ENCODE data around the gene AGXT2. TPM values are rescaled to one million over a fixed set of nuclear protein-coding genes. Genes with fewer than 3 reads are reported as not detected.

The AGXT2 gene
- total RNA-seq, 1 experiment from 2014 or later: not detected

DNA sequence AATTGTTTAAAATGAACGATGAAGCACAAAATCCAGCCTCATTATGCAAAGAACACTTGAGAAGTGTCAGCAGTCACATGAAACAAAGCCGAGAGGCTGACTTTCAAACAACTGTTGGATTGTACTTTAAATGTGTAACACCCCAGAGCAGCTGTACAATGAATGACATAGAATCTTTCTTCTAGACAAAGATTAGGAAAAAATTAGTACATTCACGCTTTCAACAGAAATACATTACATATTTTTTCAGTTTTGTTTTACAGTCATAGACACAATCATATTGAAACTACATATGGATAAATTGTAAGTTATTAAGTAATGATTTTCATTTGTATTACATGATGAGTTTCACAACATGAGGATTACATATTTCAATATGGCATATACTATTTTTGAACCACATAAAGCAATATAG is 10.6 kb upstream of the AGXT2 start:
- ChIA-PET CTCF (no interaction called here), POLR2A (ENCODE audit: unreplicated experiment) (no interaction called here)
- no peak overlapping the region for H3K4me3 ChIP-seq (ENCODE audit: low read length)
- intact Hi-C loops (cut with micrococcal nuclease): no loop called here
- H3F3A ChIP-seq (ENCODE audit: low read length, unreplicated experiment): no peaks in the 10 kb centered on the region
- no peaks in the 10 kb centered on the region for H3K36me3 ChIP-seq (ENCODE audit: low read depth, low read length)
- H3K79me2 ChIP-seq (ENCODE audit: low read length): no peaks in the 10 kb centered on the region
- DNase-seq (no peak), ATAC-seq (no peak)
- H4K20me1 ChIP-seq (ENCODE audit: low read length): no peaks in the 10 kb centered on the region
- no peak overlapping the region for H3K4me2 ChIP-seq (ENCODE audit: low read length)
- H3K9me2 ChIP-seq (replicated peaks; ENCODE audit: low read length): no peaks in the 10 kb centered on the region
- peaks cover 95% of the 10 kb centered on the region for H3K27me3 ChIP-seq (ENCODE audit: low read length)
- H3K9ac ChIP-seq (ENCODE audit: low read length): no peak overlapping the region
- no TSS peak for BruUV-seq (replicated peaks)
- no peak for TF ChIP-seq EZH2 (IDR thresholded peaks at IDR 0.05; ENCODE audit: low read length, unreplicated experiment)
- no peak for TF ChIP-seq CTCF (conservative IDR thresholded peaks at IDR 0.05; ENCODE audit: low read depth, low read length)
- no peak for TF ChIP-seq EZH2phosphoT487 (IDR thresholded peaks at IDR 0.05; ENCODE audit: borderline replicate concordance, low read length)
- H3K9me3 ChIP-seq (ENCODE audit: low read length): no peaks in the 10 kb centered on the region
- H3K4me1 ChIP-seq (ENCODE audit: insufficient read depth, low read length): no peaks in the 10 kb centered on the region
- no peak overlapping the region for H2AFZ ChIP-seq (ENCODE audit: low read length)
- H3K27ac ChIP-seq (ENCODE audit: low read length): no peak overlapping the region

- Histone ChIP-seq H3F3A (ENCODE audit: low read length, unreplicated experiment) (no peaks in the 10 kb centered on the region), H3K4me1 (ENCODE audit: insufficient read depth, low read length) (no peaks in the 10 kb centered on the region), H3K9ac (ENCODE audit: low read length) (no peak overlapping the region), H3K27me3 (ENCODE audit: low read length) (peaks cover 92% of the 10 kb centered on the region), H3K79me2 (ENCODE audit: low read length) (no peaks in the 10 kb centered on the region), H3K9me3 (ENCODE audit: low read length) (no peaks in the 10 kb centered on the region), H3K4me2 (ENCODE audit: low read length) (no peak overlapping the region), H3K9me2 (replicated peaks; ENCODE audit: low read length) (no peaks in the 10 kb centered on the region), H3K4me3 (ENCODE audit: low read length) (no peak overlapping the region), H4K20me1 (ENCODE audit: low read length) (no peaks in the 10 kb centered on the region), H2AFZ (ENCODE audit: low read length) (no peak overlapping the region), H3K36me3 (ENCODE audit: low read depth, low read length) (no peaks in the 10 kb centered on the region), H3K27ac (ENCODE audit: low read length) (no peak overlapping the region)
- TF ChIP-seq EZH2 (IDR thresholded peaks at IDR 0.05; ENCODE audit: low read length, unreplicated experiment) (no peak), CTCF (conservative IDR thresholded peaks at IDR 0.05; ENCODE audit: low read depth, low read length) (no peak), EZH2phosphoT487 (IDR thresholded peaks at IDR 0.05; ENCODE audit: borderline replicate concordance, low read length) (no peak)
- ATAC-seq: no peak
- no peak for DNase-seq
- intact Hi-C loops (cut with micrococcal nuclease): no loop called here
- ChIA-PET POLR2A (ENCODE audit: unreplicated experiment) (no interaction called here), CTCF (no interaction called here)
- BruUV-seq (replicated peaks): no TSS peak
These were observed 8.9 kb upstream of the AGXT2 start for GRCh38 chr5:35056686-35057085.

DNA sequence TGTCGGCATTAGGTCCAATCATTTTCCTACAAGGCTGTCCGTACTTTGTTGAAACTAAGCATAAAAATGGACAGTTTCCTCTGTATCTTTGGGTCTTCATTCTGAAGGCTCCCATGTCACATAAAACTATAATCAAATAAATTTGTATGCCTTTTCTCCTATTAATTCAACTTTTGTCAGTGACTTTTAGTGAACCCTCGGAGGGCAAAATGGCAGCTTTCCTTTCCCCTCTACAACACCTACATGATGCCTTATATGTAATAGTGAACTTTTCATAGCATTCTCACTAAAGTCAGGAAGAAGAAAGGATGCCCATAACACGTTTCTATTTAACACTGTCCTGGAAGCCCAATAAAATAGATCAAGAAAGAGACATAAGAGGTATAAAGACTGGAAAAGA is 5.1 kb upstream of the AGXT2 start:
- ChIA-PET CTCF (no interaction called here), POLR2A (ENCODE audit: unreplicated experiment) (no interaction called here)
- no peak overlapping the region for H3K27ac ChIP-seq (ENCODE audit: low read length)
- DNase-seq: no peak
- peaks cover 86% of the 10 kb centered on the region for H3K27me3 ChIP-seq (ENCODE audit: low read length)
- H2AFZ ChIP-seq (ENCODE audit: low read length): no peak overlapping the region
- ATAC-seq: no peak
- no peaks in the 10 kb centered on the region for H3K79me2 ChIP-seq (ENCODE audit: low read length)
- no peak overlapping the region for H3K9ac ChIP-seq (ENCODE audit: low read length)
- no peaks in the 10 kb centered on the region for H3K36me3 ChIP-seq (ENCODE audit: low read depth, low read length)
- TF ChIP-seq EZH2 (IDR thresholded peaks at IDR 0.05; ENCODE audit: low read length, unreplicated experiment): no peak
- TF ChIP-seq CTCF (conservative IDR thresholded peaks at IDR 0.05; ENCODE audit: low read depth, low read length): no peak
- no peak for TF ChIP-seq EZH2phosphoT487 (IDR thresholded peaks at IDR 0.05; ENCODE audit: borderline replicate concordance, low read length)
- H3K4me1 ChIP-seq (ENCODE audit: insufficient read depth, low read length): no peaks in the 10 kb centered on the region
- BruUV-seq (replicated peaks): no TSS peak
- no peak overlapping the region for H3K4me2 ChIP-seq (ENCODE audit: low read length)
- no peak overlapping the region for H3K4me3 ChIP-seq (ENCODE audit: low read length)
- intact Hi-C loops (cut with micrococcal nuclease): no loop called here
- H3K9me2 ChIP-seq (replicated peaks; ENCODE audit: low read length): no peaks in the 10 kb centered on the region
- H3K9me3 ChIP-seq (ENCODE audit: low read length): no peaks in the 10 kb centered on the region
- H4K20me1 ChIP-seq (ENCODE audit: low read length): no peaks in the 10 kb centered on the region
- H3F3A ChIP-seq (ENCODE audit: low read length, unreplicated experiment): no peaks in the 10 kb centered on the region
